GM12873 (cell line): ENCODE data around the gene CSNK1G3.

Source experiments
- CTCF ChIP-seq: IDR thresholded peaks from 2 replicates; pipeline ENCODE4 v1.5.1; 2012; ENCODE audit warnings: low read depth, mild to moderate bottlenecking, moderate library complexity, low read length, control low read depth; ENCODE audit not compliant: insufficient read depth; ENCODE audit errors: missing control alignments

Gene CSNK1G3

GRCh38 chr5:123503299-123503698, 8.7 kb upstream of the CSNK1G3 start:
- TF ChIP-seq CTCF = no peak

GRCh38 chr5:123505633-123506032, 6.3 kb upstream of the CSNK1G3 start:
- no peak for TF ChIP-seq CTCF

- TF ChIP-seq CTCF = no peak
Measured at GRCh38 chr5:123508441-123508840, 3.5 kb upstream of the CSNK1G3 start.

GRCh38 chr5:123511290-123511647, 708 bp upstream of the CSNK1G3 start:
- TF ChIP-seq CTCF = no peak

- TF ChIP-seq CTCF = no peak
Measured at GRCh38 chr5:123512611-123513461, 859 bp downstream of the CSNK1G3 start.

GRCh38 chr5:123514615-123515355, 2.8 kb downstream of the CSNK1G3 start:
- TF ChIP-seq CTCF = no peak

- TF ChIP-seq CTCF = no peak
Measured at GRCh38 chr5:123515904-123516303, 3.9 kb downstream of the CSNK1G3 start.
